GM12873 (cell line): ENCODE measurements around the gene C19orf38.

Source experiments
- CTCF ChIP-seq: IDR thresholded peaks from 2 replicates; pipeline ENCODE4 v1.5.1; 2012; ENCODE audit warnings: low read depth, mild to moderate bottlenecking, moderate library complexity, low read length, control low read depth; ENCODE audit not compliant: insufficient read depth; ENCODE audit errors: missing control alignments

Gene C19orf38

GRCh38 chr19:10835089-10835753 is 13.0 kb upstream of the C19orf38 start:
- TF ChIP-seq CTCF: no peak

- TF ChIP-seq CTCF: peak; percentile 9
Measured at GRCh38 chr19:10835754-10836478, 12.3 kb upstream of the C19orf38 start, which contains the start of gene TMED1. TMED1 (minus strand) TSS chr19:10836212; CDS start chr19:10836191, 21 bp downstream.

- TF ChIP-seq CTCF: no peak
Measured at GRCh38 chr19:10836479-10837330, 11.5 kb upstream of the C19orf38 start.

- no peak for TF ChIP-seq CTCF
Measured at GRCh38 chr19:10838377-10838776, 9.8 kb upstream of the C19orf38 start.

- TF ChIP-seq CTCF: no peak
Measured at GRCh38 chr19:10839114-10840050, 8.8 kb upstream of the C19orf38 start.

GRCh38 chr19:10842788-10843187 is 5.4 kb upstream of the C19orf38 start:
- no peak for TF ChIP-seq CTCF
